B cell (primary cell): ENCODE measurements around the gene ALG9. TPM values are rescaled to one million over a fixed set of nuclear protein-coding genes. Genes with fewer than 3 reads are reported as not detected.

Experiments
- ATAC-seq: fragments of 200-7000 bp; cut with Tn5 transposase; one replicate; pipeline ENCODE4 v1.10.0; 2021; ENCODE audit warnings: low read depth, mild to moderate bottlenecking, moderate number of reproducible peaks, moderate library complexity
- CTCF ChIA-PET: fragments of 350-600 bp; sonication (Branson Sonifier 250); formaldehyde crosslinking; loops from one replicate; lab custom pipeline; 2021; ENCODE audit warnings: antibody characterized with exemption, inconsistent platforms; lab: Charles Lee
- POLR2A ChIA-PET: fragments of 350-600 bp; sonication (Branson Sonifier 250); formaldehyde crosslinking; loops from one replicate; lab custom pipeline; 2021; ENCODE audit warnings: antibody characterized with exemption; lab: Charles Lee
- DNase-seq: peaks from one replicate; pipeline ENCODE4 v3.0.0; 2013
- H2AFZ ChIP-seq: 2 replicates; pipeline ENCODE4 v1.6.1; 2012; ENCODE audit warnings: mild to moderate bottlenecking, low read depth, low read length; ENCODE audit not compliant: insufficient read depth, poor library complexity, severe bottlenecking
- H3K27ac ChIP-seq, 2 donors: 1 replicate in 1 of 2; 2 replicates in 1 of 2; pipeline ENCODE4 v1.5.1; 2012 to 2013; ENCODE audit warnings: low read length in 2 of 2, mild to moderate bottlenecking in 2 of 2, moderate library complexity in 1 of 2
- H3K27me3 ChIP-seq, 4 experiments: fragments of 200-600 bp in 1 of 4; sonication (generic) in 1 of 4; replicated peaks in 1 of 4; 1 replicate in 2 of 4; 2 replicates in 2 of 4; pipeline versions ENCODE4 v1.6.1 to v1.7.0; 2013 to 2016; ENCODE audit warnings: low read length in 3 of 4, mild to moderate bottlenecking in 2 of 4, mixed read lengths in 1 of 4, moderate library complexity in 1 of 4; ENCODE audit not compliant: insufficient read depth in 4 of 4, control insufficient read depth in 3 of 4; ENCODE audit errors: control extremely low read depth in 1 of 4
- H3K36me3 ChIP-seq, 2 experiments: replicated peaks in 1 of 2; 1 replicate in 1 of 2; 2 replicates in 1 of 2; pipeline versions ENCODE4 v1.6.1 to v1.7.1; 2013; ENCODE audit warnings: low read length in 1 of 2; ENCODE audit not compliant: insufficient read depth in 2 of 2, control insufficient read depth in 1 of 2; ENCODE audit errors: control extremely low read depth in 1 of 2, extremely low read depth in 1 of 2
- H3K4me1 ChIP-seq, 2 donors: fragments of 200-600 bp in 1 of 2; sonication (generic) in 1 of 2; 1 replicate in 1 of 2; 2 replicates in 1 of 2; pipeline versions ENCODE4 v1.5.1 to v1.6.1; 2013 to 2017; ENCODE audit warnings: low read length in 2 of 2; ENCODE audit not compliant: control insufficient read depth in 2 of 2, insufficient read depth in 2 of 2
- H3K4me2 ChIP-seq: replicated peaks from 2 replicates; pipeline ENCODE3; 2012; ENCODE audit warnings: mild to moderate bottlenecking, low read depth, low read length; ENCODE audit not compliant: poor library complexity, severe bottlenecking
- H3K4me3 ChIP-seq, 5 experiments: fragments of 200-600 bp in 1 of 5; sonication (generic) in 1 of 5; 1 replicate in 3 of 5; 2 replicates in 2 of 5; pipeline versions ENCODE4 v1.5.1 to v1.7.0; 2011 to 2016; ENCODE audit warnings: low read length in 4 of 5, mild to moderate bottlenecking in 4 of 5, low read depth in 2 of 5, control low read depth in 1 of 5, moderate library complexity in 1 of 5; ENCODE audit not compliant: insufficient read depth in 1 of 5; ENCODE audit errors: control extremely low read depth in 1 of 5, extremely low read depth in 1 of 5
- H3K79me2 ChIP-seq: fragments of 200-600 bp; sonication (generic); one replicate; pipeline ENCODE4 v1.6.0; 2016; ENCODE audit warnings: low read length; ENCODE audit not compliant: control insufficient read depth, insufficient read depth
- H3K9ac ChIP-seq: fragments of 200-600 bp; sonication (generic); 2 replicates; pipeline ENCODE4 v1.6.1; 2017; ENCODE audit warnings: mild to moderate bottlenecking, low read length, moderate library complexity
- H3K9me3 ChIP-seq, 3 donors: one replicate each; pipeline versions ENCODE4 v1.6.1 to v1.7.1; 2013; ENCODE audit warnings: low read length in 2 of 3; ENCODE audit not compliant: control insufficient read depth in 2 of 3, insufficient read depth in 1 of 3; ENCODE audit errors: control extremely low read depth in 1 of 3
- H4K20me1 ChIP-seq: 2 replicates; pipeline ENCODE4 v1.6.0; 2012; ENCODE audit warnings: mild to moderate bottlenecking, low read length; ENCODE audit not compliant: insufficient read depth, control insufficient read depth, poor library complexity, severe bottlenecking
- H3K27ac Mint-ChIP-seq: one replicate; pipeline ENCODE4 v1.8.0; 2021; ENCODE audit warnings: mixed read lengths
- H3K27me3 Mint-ChIP-seq: one replicate; pipeline ENCODE4 v1.8.0; 2021; ENCODE audit warnings: mixed read lengths
- H3K4me1 Mint-ChIP-seq: one replicate; pipeline ENCODE4 v1.8.0; 2021; ENCODE audit warnings: mixed read lengths
- H3K4me3 Mint-ChIP-seq: one replicate; pipeline ENCODE4 v1.8.0; 2021; ENCODE audit warnings: mixed read lengths
- H3K9me3 Mint-ChIP-seq: one replicate; pipeline ENCODE4 v1.8.0; 2022; ENCODE audit warnings: mixed read lengths; ENCODE audit not compliant: insufficient read depth
- EZH2 ChIP-seq: IDR thresholded peaks from 2 replicates; pipeline ENCODE4 v1.6.1; 2012; ENCODE audit warnings: borderline replicate concordance, low read depth, mild to moderate bottlenecking, moderate library complexity, low read length; ENCODE audit not compliant: insufficient read depth, poor library complexity, severe bottlenecking
- WGBS: methylation state at CpG from one replicate; pipeline ENCODE4 v1.1.5; 2013; ENCODE audit warnings: missing lambda C conversion rate; ENCODE audit not compliant: insufficient coverage; 5-methylcytosine and 5-hydroxymethylcytosine counted together
- intact Hi-C: fragments of 100-400 bp; cut with micrococcal nuclease; formaldehyde crosslinking; loops from one replicate; pipeline ENCODE4 v1.10.0; 2022
- polyA plus RNA-seq: library from polyadenylated mRNA; depleted of rRNA; stranded (reverse); fragments of >200 nt; gene quantifications from 2 replicates; pipeline ENCODE4 v1.2.3, GENCODE V29; 2012
- total RNA-seq, 2 donors: library from RNA; stranded (reverse); fragments of 120-200 nt in 1 of 2; gene quantifications; 1 replicate in 1 of 2; 2 replicates in 1 of 2; pipeline versions ENCODE4 v1.2.3 to v1.2.4, GENCODE V29; 2013 to 2022
- TF ChIP-seq, protein P1 (sequence below): fragments of 200-600 bp; IDR thresholded peaks from one replicate; pipeline ENCODE4 v1.8.0; 2022; ENCODE audit warnings: antibody characterized with exemption, mild to moderate bottlenecking

The ALG9 gene
- total and polyA plus RNA-seq, 2 donors (not counting 1 experiment from before 2014, with no cell fraction given) = 21.2 to 29.9 TPM

DNA sequence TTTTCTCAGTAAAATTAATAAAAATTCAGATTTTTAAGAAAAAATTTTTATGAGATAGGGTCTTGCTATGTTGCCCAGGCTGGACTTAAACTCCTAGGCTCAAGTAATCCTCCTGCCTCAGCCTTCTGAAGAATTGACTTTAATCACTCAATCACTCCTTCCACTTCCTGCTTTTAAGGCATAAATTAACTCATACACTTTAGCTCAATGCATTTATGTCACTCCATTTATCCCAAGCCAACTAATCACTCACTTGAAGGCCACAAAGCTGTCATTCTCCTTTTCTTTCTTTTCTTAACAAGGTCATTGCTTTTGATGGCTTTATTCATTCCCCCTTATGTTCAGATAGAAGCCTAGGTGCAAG is 877 bp downstream of the ALG9 start:
- Histone ChIP-seq H3K4me2 (peak overlapping the region; percentile 81), H3K4me1 (peaks cover 13 to 14% of the 10 kb centered on the region in 2 donors), H3K27me3 (no peaks in the 10 kb centered on the region), H3K79me2 (peaks cover 9% of the 10 kb centered on the region), H4K20me1 (no peaks in the 10 kb centered on the region), H3K9me3 (no peaks in the 10 kb centered on the region), H3K27ac (peak overlapping the region; percentile 72 to 91), H3K4me3 (peak overlapping the region; percentile 62 to 81 (median 80)), H3K36me3 (peaks cover 4 to 22% of the 10 kb centered on the region in 2 experiments), H3K9ac (peak overlapping the region; percentile 87), H2AFZ (peak overlapping the region; percentile 86)
- ChIA-PET CTCF (interaction anchor here (0.7 to 2.1 kb wide), 11 partner anchors 8 to 409 kb away, joined by 3 to 10 read pairs (median 4); no protein-coding TSS in a partner anchor), POLR2A (interaction anchor here (0.6 to 1.5 kb wide), 3 partner anchors 56 to 268 kb away, joined by 3 to 5 read pairs (median 5); partner anchors contain the start of gene SIK2)
- ATAC-seq (no peak), DNase-seq (no peak)
- intact Hi-C loops = loop anchor here (2.0 kb wide), 3 partner anchors 56 to 216 kb away; partner anchors contain the start of genes SDHD and TIMM8B
- H3K9me3 Mint-ChIP-seq = no peaks in the 10 kb centered on the region
- H3K27me3 Mint-ChIP-seq = no peaks in the 10 kb centered on the region
- peaks cover 17% of the 10 kb centered on the region for H3K4me1 Mint-ChIP-seq
- H3K4me3 Mint-ChIP-seq = peak overlapping the region; percentile 94
- H3K27ac Mint-ChIP-seq = peak overlapping the region; percentile 94
- no peak for TF ChIP-seq EZH2
- TF ChIP-seq, protein P1, sequence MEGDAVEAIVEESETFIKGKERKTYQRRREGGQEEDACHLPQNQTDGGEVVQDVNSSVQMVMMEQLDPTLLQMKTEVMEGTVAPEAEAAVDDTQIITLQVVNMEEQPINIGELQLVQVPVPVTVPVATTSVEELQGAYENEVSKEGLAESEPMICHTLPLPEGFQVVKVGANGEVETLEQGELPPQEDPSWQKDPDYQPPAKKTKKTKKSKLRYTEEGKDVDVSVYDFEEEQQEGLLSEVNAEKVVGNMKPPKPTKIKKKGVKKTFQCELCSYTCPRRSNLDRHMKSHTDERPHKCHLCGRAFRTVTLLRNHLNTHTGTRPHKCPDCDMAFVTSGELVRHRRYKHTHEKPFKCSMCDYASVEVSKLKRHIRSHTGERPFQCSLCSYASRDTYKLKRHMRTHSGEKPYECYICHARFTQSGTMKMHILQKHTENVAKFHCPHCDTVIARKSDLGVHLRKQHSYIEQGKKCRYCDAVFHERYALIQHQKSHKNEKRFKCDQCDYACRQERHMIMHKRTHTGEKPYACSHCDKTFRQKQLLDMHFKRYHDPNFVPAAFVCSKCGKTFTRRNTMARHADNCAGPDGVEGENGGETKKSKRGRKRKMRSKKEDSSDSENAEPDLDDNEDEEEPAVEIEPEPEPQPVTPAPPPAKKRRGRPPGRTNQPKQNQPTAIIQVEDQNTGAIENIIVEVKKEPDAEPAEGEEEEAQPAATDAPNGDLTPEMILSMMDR = no peak

DNA sequence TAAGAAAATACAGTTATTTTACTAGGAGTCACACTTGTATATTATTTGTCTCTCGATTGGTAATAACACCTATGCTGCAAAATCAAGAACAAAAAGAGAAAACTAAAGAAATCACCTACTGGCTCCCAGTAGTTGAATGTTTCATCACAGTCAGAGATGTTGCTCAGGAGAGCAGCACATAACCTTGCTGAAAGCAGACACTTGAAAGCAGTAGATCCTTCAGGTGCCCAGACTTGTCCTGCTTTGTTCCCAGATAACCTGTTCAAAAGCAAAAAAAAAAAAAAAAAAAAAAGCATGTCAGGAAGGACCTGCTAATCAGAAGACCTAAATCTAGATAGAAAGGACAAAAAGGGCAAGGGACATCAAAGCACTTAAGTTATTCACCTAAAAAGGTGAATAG is 1.3 kb downstream of the ALG9 start:
- no peak for DNase-seq
- Histone ChIP-seq H3K27me3 (no peaks in the 10 kb centered on the region), H3K27ac (peak overlapping the region in 1 of 2 donors; percentile 91), H3K4me2 (peak overlapping the region; percentile 81), H3K9me3 (no peaks in the 10 kb centered on the region), H3K36me3 (peaks cover 4 to 23% of the 10 kb centered on the region in 2 experiments), H3K4me3 (peak overlapping the region in 1 of 5 experiments; percentile 79), H3K9ac (no peak overlapping the region), H3K4me1 (peaks cover 13 to 14% of the 10 kb centered on the region in 2 donors), H2AFZ (no peak overlapping the region), H3K79me2 (peaks cover 9% of the 10 kb centered on the region), H4K20me1 (no peaks in the 10 kb centered on the region)
- Mint-ChIP-seq H3K27me3 (no peaks in the 10 kb centered on the region), H3K4me1 (peaks cover 17% of the 10 kb centered on the region), H3K27ac (no peak overlapping the region), H3K9me3 (no peaks in the 10 kb centered on the region), H3K4me3 (no peak overlapping the region)
- intact Hi-C loops = loop anchor here (2.0 kb wide), 3 partner anchors 57 to 217 kb away; partner anchors contain the start of genes SDHD and TIMM8B
- 100% methylated on average over 1 of the region's 1 CpG for WGBS
- ATAC-seq = no peak
- TF ChIP-seq, protein P1 = no peak
- no peak for TF ChIP-seq EZH2
- ChIA-PET CTCF (interaction anchor here (0.6 to 2.1 kb wide), 9 partner anchors 8 to 442 kb away, joined by 3 to 10 read pairs (median 4); no protein-coding TSS in a partner anchor), POLR2A (interaction anchor here (1.4 kb wide), 1 partner anchor 57 kb away, joined by 3 read pairs; no protein-coding TSS in a partner anchor)
